ENCODE data around the gene GGCX. TPM values are rescaled to one million over a fixed set of nuclear protein-coding genes. Genes with fewer than 3 reads are reported as not detected.

Gene GGCX
- total and polyA plus RNA-seq, 2 donors (not counting 3 experiments of a cell fraction or from before 2014, with no cell fraction given), result 48.0 to 62.7 TPM

DNA sequence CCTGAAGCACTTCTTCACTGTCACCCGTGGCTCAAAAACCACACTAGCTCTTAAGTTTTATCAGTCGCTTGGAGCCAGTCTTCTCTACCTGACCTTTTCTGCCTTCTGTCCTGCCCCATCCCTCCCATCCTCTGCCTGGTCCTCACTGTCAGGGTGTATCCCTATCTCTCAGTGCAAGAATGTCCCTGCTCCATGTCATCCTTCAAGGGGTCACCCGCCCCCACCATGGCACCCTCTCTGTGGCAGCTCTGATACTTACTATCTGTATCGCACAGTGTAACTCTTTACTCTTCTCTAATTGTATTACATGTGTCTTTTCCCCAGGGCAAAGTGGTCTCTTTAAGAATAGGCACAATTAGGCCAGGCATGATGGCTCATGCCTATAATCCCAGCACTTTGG, 27.4 kb upstream of the GGCX start:
- intact Hi-C loops (cut with micrococcal nuclease) (no loop called here), dilution Hi-C loops (cut with MboI; ENCODE audit: extremely low pct_ligation_motif_present, low sequenced_read_pairs) (no loop called here)
- H3K9ac ChIP-seq (replicated peaks; ENCODE audit: extremely low read depth, insufficient read depth, low read length), result no peak overlapping the region
- TF ChIP-seq POLR2A (IDR thresholded peaks at IDR 0.05; ENCODE audit: low read depth, low read length) (no peak), EZH2 (IDR thresholded peaks at IDR 0.05; ENCODE audit: borderline replicate concordance, low read depth, low read length, severe bottlenecking) (no peak)
- no peak overlapping the region for H3K4me2 ChIP-seq (ENCODE audit: insufficient read depth, low read length)
- peak overlapping the region; percentile 94 for H3K27ac ChIP-seq (ENCODE audit: insufficient read depth, low read depth, low read length)
- H3K9me1 ChIP-seq (replicated peaks; ENCODE audit: control insufficient read depth, extremely low read depth, insufficient read depth, low read length), result no peaks in the 10 kb centered on the region
- no peaks in the 10 kb centered on the region for H3K27me3 ChIP-seq (ENCODE audit: control insufficient read depth in 2 of 2, insufficient read depth in 2 of 2, low read length in 2 of 2)
- peaks cover 0 to 10% of the 10 kb centered on the region in 2 experiments for H3K36me3 ChIP-seq (ENCODE audit: control insufficient read depth in 2 of 2, extremely low read depth in 1 of 2, insufficient read depth in 2 of 2, low read length in 2 of 2)
- ChIA-PET CTCF (no interaction called here), POLR2A (no interaction called here)
- H3K9me3 ChIP-seq (replicated peaks; ENCODE audit: control insufficient read depth, insufficient read depth, low read length), result no peaks in the 10 kb centered on the region
- no TSS peak for BruUV-seq (replicated peaks)
- FAIRE-seq (no peak), DNase-seq (ENCODE audit: low read depth, low spot score) (no peak)
- H3K4me3 ChIP-seq (replicated peaks in 1 of 3; ENCODE audit: insufficient read depth in 1 of 3, low read depth in 1 of 3, low read length in 3 of 3), result no peak overlapping the region
- peaks cover 66% of the 10 kb centered on the region for H3K4me1 ChIP-seq (ENCODE audit: control insufficient read depth, extremely low read depth, insufficient read depth, low read length)
- H2AFZ ChIP-seq (ENCODE audit: low read depth, low read length), result no peak overlapping the region
- H4K20me1 ChIP-seq (replicated peaks; ENCODE audit: control insufficient read depth, extremely low read depth, insufficient read depth, low read length), result no peaks in the 10 kb centered on the region
- H3K79me2 ChIP-seq (ENCODE audit: control insufficient read depth, insufficient read depth, low read length), result peaks cover 28% of the 10 kb centered on the region

DNA sequence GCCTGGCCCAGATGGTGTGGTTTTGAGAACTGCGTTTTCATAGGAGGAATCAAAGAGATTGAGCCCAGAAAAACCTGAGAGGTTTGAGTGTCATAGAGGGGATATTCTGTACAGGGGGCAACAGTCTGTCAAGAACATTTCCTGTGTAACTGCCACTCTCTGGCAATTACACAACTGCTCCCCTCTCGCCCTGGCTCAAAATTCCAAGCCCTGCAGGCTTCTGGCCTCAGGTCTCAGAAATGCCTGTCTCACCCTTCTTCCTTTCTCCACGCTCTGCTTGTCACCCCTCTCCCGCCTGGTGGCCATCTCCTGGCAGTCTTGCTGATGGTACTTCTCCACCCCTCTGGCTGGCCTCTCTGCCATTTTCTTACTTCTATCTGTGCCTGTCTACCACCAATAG, 26.9 kb upstream of the GGCX start:
- no peaks in the 10 kb centered on the region for H3K9me3 ChIP-seq (replicated peaks; ENCODE audit: control insufficient read depth, insufficient read depth, low read length)
- H4K20me1 ChIP-seq (replicated peaks; ENCODE audit: control insufficient read depth, extremely low read depth, insufficient read depth, low read length), result no peaks in the 10 kb centered on the region
- dilution Hi-C loops (cut with MboI; ENCODE audit: extremely low pct_ligation_motif_present, low sequenced_read_pairs), result no loop called here
- POLR2A ChIA-PET, result interaction anchor here (1.1 to 1.4 kb wide), 3 partner anchors 12 to 28 kb away, joined by 3 to 4 read pairs (median 3); partner anchors contain the start of gene USP39
- intact Hi-C loops (cut with micrococcal nuclease), result no loop called here
- no peaks in the 10 kb centered on the region for H3K27me3 ChIP-seq (ENCODE audit: control insufficient read depth in 2 of 2, insufficient read depth in 2 of 2, low read length in 2 of 2)
- peaks cover 68% of the 10 kb centered on the region for H3K4me1 ChIP-seq (ENCODE audit: control insufficient read depth, extremely low read depth, insufficient read depth, low read length)
- H3K4me3 ChIP-seq (replicated peaks in 1 of 3; ENCODE audit: insufficient read depth in 1 of 3, low read depth in 1 of 3, low read length in 3 of 3), result no peak overlapping the region
- no peak for DNase-seq (ENCODE audit: low read depth, low spot score)
- peak overlapping the region; percentile 45 for H3K4me2 ChIP-seq (ENCODE audit: insufficient read depth, low read length)
- no peak for FAIRE-seq
- no peak overlapping the region for H2AFZ ChIP-seq (ENCODE audit: low read depth, low read length)
- peaks cover 28% of the 10 kb centered on the region for H3K79me2 ChIP-seq (ENCODE audit: control insufficient read depth, insufficient read depth, low read length)
- H3K9ac ChIP-seq (replicated peaks; ENCODE audit: extremely low read depth, insufficient read depth, low read length), result no peak overlapping the region
- CTCF ChIA-PET, result interaction anchor here (0.6 to 1.2 kb wide), 2 partner anchors 8 to 13 kb away, joined by 3 read pairs; no protein-coding TSS in a partner anchor
- no TSS peak for BruUV-seq (replicated peaks)
- peak overlapping the region; percentile 94 for H3K27ac ChIP-seq (ENCODE audit: insufficient read depth, low read depth, low read length)
- TF ChIP-seq JUN (IDR thresholded peaks at IDR 0.05; ENCODE audit: borderline replicate concordance, insufficient read depth, insufficient read length, low read depth) (no peak), POLR2A (IDR thresholded peaks at IDR 0.05; ENCODE audit: low read depth, low read length) (no peak), POLR2AphosphoS5 (IDR thresholded peaks at IDR 0.05; ENCODE audit: insufficient read depth, low read depth, low read length) (no peak), EZH2 (IDR thresholded peaks at IDR 0.05; ENCODE audit: borderline replicate concordance, low read depth, low read length, severe bottlenecking) (no peak), GATA2 (IDR thresholded peaks at IDR 0.05; ENCODE audit: insufficient read depth, insufficient read length, low read depth, low read length) (no peak), FOS (IDR thresholded peaks at IDR 0.05; ENCODE audit: borderline replicate concordance, insufficient read depth, low read length) (no peak), MYC (IDR thresholded peaks at IDR 0.05; ENCODE audit: low read depth, low read length) (no peak)
- TF ChIP-seq, protein P1, sequence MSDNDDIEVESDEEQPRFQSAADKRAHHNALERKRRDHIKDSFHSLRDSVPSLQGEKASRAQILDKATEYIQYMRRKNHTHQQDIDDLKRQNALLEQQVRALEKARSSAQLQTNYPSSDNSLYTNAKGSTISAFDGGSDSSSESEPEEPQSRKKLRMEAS (IDR thresholded peaks at IDR 0.05; ENCODE audit: insufficient read depth, insufficient read length), result no peak
- TF ChIP-seq, protein P2, sequence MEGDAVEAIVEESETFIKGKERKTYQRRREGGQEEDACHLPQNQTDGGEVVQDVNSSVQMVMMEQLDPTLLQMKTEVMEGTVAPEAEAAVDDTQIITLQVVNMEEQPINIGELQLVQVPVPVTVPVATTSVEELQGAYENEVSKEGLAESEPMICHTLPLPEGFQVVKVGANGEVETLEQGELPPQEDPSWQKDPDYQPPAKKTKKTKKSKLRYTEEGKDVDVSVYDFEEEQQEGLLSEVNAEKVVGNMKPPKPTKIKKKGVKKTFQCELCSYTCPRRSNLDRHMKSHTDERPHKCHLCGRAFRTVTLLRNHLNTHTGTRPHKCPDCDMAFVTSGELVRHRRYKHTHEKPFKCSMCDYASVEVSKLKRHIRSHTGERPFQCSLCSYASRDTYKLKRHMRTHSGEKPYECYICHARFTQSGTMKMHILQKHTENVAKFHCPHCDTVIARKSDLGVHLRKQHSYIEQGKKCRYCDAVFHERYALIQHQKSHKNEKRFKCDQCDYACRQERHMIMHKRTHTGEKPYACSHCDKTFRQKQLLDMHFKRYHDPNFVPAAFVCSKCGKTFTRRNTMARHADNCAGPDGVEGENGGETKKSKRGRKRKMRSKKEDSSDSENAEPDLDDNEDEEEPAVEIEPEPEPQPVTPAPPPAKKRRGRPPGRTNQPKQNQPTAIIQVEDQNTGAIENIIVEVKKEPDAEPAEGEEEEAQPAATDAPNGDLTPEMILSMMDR (IDR thresholded peaks at IDR 0.05; ENCODE audit: extremely low read depth in 1 of 2, insufficient read depth in 1 of 2, low read depth in 1 of 2, low read length in 2 of 2), result no peak
- peaks cover 0 to 9% of the 10 kb centered on the region in 2 experiments for H3K36me3 ChIP-seq (ENCODE audit: control insufficient read depth in 2 of 2, extremely low read depth in 1 of 2, insufficient read depth in 2 of 2, low read length in 2 of 2)
- no peaks in the 10 kb centered on the region for H3K9me1 ChIP-seq (replicated peaks; ENCODE audit: control insufficient read depth, extremely low read depth, insufficient read depth, low read length)
